GM18858 (cell line): Measurements from ENCODE around the gene EDC3.
"Not testable (repeated sequence)": the region's sequence is repeated elsewhere in the genome, so short reads cannot be mapped to it uniquely, and the experiment has no call there.

ENCODE experiments used
- ATAC-seq: cut with Tn5 transposase; IDR thresholded peaks from one replicate; pipeline ENCODE4 v1.9.1; 2021; ENCODE audit not compliant: unreplicated experiment

Gene EDC3

GRCh38 chr15:74695597-74696397, at the start of gene EDC3:
EDC3 (minus strand) TSS chr15:74696024; CDS start chr15:74675124, 20,900 bp downstream.
- no peak for ATAC-seq

- ATAC-seq = no peak
Measured at GRCh38 chr15:74742422-74742821, 46.6 kb upstream of the EDC3 start.

- ATAC-seq = not testable (repeated sequence)
Measured at GRCh38 chr15:74738239-74738638, 42.4 kb upstream of the EDC3 start.

GRCh38 chr15:74735305-74735704, 39.5 kb upstream of the EDC3 start:
- no peak for ATAC-seq

- no peak for ATAC-seq
Measured at GRCh38 chr15:74733269-74733668, 37.4 kb upstream of the EDC3 start.

- ATAC-seq = no peak
Measured at GRCh38 chr15:74732846-74733245, 37.0 kb upstream of the EDC3 start.

- ATAC-seq = no peak
Measured at GRCh38 chr15:74730619-74731316, 34.9 kb upstream of the EDC3 start.

GRCh38 chr15:74729372-74729771, 33.5 kb upstream of the EDC3 start:
- ATAC-seq = not testable (repeated sequence)

- not testable (repeated sequence) for ATAC-seq
Measured at GRCh38 chr15:74728699-74729098, 32.9 kb upstream of the EDC3 start.

- ATAC-seq = no peak
Measured at GRCh38 chr15:74727727-74728126, 31.9 kb upstream of the EDC3 start.

GRCh38 chr15:74726774-74727164, 30.9 kb upstream of the EDC3 start:
- ATAC-seq = no peak

- ATAC-seq = no peak
Measured at GRCh38 chr15:74725845-74726773, 30.3 kb upstream of the EDC3 start.

- ATAC-seq = no peak
Measured at GRCh38 chr15:74725225-74725774, 29.5 kb upstream of the EDC3 start, which contains the start of gene CYP1A1. CYP1A1 (minus strand) TSS chr15:74725528; CDS start chr15:74723097, 2,431 bp downstream.

- no peak for ATAC-seq
Measured at GRCh38 chr15:74724570-74725224, 28.9 kb upstream of the EDC3 start.

- no peak for ATAC-seq
Measured at GRCh38 chr15:74723754-74724334, 28.0 kb upstream of the EDC3 start.

GRCh38 chr15:74723187-74723586, 27.4 kb upstream of the EDC3 start:
- ATAC-seq = no peak

- ATAC-seq = no peak
Measured at GRCh38 chr15:74722591-74722990, 26.8 kb upstream of the EDC3 start.

GRCh38 chr15:74716651-74717050, 20.8 kb upstream of the EDC3 start:
- ATAC-seq = no peak

- no peak for ATAC-seq
Measured at GRCh38 chr15:74712311-74712710, 16.5 kb upstream of the EDC3 start.
